Fibroblast of skin of right quadriceps (primary cell): ENCODE results near the gene CEP112.
A peak's percentile ranks its signal among the peaks of the same experiment; 100 is the strongest.
"Not testable (repeated sequence)": the region's sequence is repeated elsewhere in the genome, so short reads cannot be mapped to it uniquely, and the experiment has no call there.

Experiments used
- DNase-seq: peaks from one replicate; pipeline ENCODE4 v3.0.0-alpha.2; 2013

Gene CEP112

DNA sequence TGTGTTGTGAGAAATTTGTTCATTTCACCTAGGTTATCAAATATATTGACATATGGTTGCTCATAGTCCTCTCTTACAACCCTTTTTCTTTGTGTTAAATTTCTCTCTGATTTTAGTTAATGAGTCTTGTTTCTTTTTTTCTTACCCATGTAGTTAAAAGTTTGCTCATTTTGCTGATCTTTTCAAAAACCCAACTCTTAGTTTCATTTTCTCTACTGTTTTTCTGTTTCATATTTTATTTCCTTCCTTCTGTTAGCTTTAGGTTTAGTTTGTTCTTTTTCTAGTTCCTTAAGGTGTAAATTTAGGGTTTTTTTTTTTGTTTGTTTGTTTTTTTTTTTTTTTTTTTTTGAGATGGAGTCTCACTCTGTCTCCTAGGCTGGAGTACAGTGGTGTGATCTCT is 42.4 kb downstream of the CEP112 start:
- no peak for DNase-seq

DNA sequence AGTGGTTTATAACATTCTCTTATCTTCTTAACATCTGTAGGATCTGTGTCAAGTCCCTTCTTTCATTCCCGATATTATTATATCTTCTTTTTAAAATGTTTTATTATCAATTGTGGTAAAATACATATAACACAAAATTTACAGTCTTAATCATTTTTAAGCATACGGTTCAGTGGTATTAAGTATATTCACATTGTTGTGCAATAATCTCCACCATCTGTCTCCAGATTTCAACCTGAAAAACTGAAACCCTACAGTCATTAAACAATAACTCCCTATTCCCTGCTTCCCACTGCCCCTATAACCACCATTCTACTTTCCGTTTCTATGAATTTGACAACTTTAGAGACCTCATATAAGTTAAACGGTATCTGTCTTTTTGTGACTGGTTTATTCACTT is 45.5 kb downstream of the CEP112 start:
- DNase-seq, result no peak

DNA sequence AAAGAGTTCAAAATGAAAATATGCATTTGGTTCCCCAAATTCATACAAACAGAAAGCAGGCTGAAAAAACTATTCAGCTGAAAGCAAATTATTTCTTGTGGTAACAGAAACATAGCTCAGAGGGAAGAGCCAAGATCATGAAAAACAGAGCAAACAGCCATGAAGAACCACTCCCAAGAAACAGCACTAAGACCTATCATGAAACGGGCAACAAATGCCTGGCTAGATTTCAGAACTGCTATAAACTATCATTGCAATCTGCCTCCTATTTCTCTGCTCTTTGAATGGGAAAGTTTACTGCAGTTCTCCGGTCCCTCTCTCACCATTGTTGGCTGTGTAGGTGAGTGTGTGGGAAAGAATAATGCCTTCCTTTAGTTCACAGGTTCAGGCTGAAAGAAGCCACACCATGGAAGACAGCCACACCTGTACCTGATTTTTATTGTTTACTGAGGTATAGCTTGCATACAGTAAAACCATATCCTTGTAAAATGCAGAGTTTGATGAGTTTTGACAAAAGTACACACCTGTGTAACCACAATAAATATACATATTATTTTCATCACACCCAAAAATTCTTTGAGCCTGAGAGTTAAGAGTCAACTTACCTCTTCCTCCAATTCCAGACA is 48.2 kb downstream of the CEP112 start:
- no peak for DNase-seq

DNA sequence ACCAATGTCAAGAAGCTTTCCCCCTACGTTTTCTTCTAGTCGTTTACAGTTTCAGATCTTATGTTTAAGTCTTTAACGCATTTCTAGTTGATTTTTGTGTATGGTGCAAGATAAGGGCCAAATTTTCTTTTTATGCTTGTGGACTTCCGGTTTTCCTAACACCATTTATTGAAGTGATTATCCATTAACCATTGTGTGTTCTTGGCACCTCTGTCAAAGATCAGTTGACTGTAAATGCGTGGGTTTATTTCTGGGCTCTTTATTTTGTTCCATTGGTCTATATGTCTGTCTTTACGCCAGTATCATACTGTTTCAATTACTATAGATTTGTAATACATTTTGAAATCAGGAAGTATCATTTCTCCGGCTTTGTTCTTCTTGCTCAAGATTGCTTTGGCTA is 49.5 kb downstream of the CEP112 start:
- DNase-seq, result no peak

DNA sequence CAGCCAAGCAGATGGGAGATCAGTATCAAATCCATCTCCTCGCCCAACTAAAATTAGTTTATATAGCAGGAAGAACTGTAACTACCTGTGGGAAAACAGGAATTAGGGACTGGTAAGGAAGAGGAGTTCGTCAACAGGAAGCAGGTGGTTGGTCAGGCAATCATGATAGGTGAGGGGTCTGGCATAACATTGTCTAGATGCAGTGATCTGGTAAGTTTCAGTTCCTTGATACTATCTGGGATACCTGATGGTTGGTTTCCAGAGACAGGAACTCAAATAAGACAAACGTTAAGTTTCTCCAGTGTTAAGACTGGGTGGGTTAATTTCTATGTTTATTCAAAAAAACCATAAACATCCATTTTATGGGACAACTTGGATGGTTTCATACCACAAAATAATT is 53.8 kb downstream of the CEP112 start:
- DNase-seq, result no peak

DNA sequence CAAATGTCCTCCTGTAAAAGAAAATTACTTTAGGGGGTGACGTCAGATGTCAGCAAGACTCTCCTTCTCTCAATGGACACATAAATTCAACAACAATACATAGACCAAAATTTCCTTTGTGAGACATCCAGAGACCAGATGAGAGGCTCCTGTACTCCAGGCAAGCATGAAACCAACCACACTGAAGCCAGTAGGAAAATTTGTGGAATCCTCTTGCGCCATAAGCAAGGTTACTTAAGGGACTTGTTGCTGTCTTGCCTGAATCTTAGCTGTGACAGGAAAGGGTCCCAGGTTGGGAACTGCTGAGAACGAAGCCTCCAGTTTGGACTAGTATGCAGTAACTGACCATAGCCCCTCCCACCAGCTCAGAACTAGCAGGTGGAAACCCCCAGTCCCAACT is 56.0 kb downstream of the CEP112 start:
- peak; percentile 6 for DNase-seq

DNA sequence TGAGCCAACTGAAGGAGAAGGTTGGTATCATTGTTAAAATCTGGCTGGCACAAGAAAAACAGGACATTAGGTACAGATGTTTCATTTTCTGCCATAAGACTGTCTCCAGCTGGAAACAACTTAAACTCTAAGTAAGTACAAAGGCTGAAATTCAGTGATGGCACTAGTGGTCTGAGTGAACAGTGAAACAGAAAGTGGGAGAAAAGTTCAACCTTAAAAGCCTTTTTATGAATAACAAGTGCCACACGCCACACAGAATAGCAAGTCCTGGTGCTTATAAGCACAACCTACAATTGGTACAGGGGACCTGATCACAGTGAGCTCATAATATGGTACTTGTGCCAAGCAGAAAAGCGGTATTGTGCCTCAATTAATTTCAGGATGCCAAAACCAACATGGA is 56.7 kb downstream of the CEP112 start:
- DNase-seq, result no peak

DNA sequence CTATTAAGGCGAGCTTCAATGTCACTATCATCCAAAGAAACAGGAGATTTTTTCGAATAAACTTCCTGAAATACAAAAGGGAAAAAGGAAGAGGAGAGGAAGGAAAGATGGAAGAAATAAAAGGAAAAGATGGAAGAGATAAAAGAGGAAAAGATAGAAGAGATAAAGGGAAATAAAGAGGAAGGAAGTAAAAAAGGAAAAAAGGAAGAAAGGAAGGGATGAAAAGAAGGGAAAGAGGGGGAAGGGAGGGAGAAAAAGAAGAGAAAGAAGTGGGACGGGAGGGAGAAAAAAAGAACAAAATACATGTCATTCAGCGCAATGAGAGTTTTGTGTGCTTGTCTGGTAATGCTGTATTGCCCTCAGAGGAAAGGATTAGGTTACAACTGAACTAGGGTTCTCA is 62.2 kb downstream of the CEP112 start:
- DNase-seq, result no peak

DNA sequence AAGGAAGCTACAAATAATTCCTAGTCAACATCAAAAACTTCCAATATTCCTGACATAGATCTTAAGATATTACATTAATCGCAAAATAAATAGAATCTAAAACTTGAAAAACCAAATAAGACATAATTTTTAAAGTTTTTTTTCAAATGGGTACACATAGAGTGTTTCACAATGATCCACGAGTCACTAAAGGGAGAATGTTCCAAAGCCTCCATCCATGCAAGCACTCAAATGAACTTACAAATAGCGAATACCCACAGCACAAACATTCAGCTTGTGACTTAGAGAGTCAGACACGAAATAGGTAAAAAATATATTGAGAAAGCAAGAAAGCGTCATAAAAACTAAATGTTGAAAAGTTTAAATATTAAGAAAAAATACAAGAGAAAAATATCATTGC is 65.7 kb downstream of the CEP112 start:
- DNase-seq, result peak; percentile 2

DNA sequence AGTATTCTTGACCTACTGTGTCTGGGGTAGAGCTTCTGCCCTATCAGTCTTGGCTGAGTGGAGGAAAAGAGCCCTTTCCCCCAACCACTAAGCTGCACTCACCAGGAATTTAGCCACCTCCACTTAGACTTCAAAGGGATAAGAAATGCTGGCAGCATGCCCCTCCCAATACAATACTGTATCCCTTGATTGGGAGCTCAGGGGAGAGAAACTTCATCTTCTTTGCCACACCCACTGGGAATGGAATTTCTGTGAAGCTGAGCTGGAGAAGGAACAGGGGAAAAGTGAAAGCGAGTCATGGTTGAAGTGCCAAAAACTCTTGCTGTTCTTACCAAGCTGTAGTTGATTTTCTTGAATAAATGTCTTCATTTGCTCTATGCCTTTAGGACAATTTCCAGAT is 68.8 kb downstream of the CEP112 start:
- DNase-seq, result peak; percentile 38

DNA sequence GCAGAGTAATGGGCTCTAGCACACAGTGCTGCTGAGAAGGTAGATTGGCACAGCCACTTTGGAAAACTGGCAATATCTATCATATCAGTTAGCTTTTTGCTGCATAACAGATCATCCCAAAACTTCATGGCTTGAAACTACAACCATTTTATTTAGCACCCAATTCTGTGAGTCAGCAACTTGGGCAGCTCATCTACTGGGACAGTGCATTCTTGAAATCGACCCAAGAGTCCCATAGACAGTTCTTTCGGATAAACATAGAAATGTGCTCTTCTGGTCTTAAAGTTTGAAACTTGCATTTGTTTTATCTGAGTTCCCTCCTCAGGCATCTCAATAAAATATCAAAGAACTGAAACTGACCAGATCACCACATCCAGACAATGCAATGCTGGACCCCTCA is 76.7 kb downstream of the CEP112 start:
- peak; percentile 44 for DNase-seq

DNA sequence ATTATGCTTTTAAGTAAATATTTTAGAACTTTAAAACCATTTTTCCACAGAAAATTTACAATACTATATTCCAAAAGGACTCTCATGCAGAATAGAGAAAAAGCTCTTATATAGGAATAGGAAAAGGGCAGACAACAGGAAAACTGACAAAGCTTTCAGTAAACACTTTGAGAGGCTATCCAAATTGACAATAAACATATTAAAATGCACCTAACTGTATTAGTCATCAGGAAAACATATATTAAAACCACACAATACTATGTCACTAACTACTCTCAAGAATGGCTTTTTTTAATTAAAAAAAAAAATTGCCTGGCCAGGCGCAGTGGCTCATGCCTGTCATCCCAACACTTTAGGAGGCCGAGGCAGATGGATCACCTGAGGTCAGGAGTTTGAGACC is 77.3 kb downstream of the CEP112 start:
- DNase-seq, result no peak

DNA sequence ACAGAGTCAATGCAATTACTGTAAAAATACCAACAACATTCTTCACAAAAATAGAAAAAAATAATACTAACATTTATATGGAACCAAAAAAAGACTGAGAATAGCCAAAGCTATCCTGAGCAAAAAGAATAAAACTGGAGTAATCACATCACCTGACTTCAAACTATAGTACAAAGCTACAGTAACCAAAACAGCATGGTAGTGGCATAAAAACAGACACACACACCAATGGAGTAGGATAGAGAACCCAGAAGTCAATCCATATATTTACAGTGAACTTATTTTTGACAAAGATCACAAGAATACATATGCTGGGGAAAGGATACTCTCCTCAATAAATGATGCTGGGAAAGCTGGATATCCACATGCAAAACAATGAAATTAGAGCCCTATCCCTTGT is 84.2 kb downstream of the CEP112 start:
- DNase-seq, result no peak

DNA sequence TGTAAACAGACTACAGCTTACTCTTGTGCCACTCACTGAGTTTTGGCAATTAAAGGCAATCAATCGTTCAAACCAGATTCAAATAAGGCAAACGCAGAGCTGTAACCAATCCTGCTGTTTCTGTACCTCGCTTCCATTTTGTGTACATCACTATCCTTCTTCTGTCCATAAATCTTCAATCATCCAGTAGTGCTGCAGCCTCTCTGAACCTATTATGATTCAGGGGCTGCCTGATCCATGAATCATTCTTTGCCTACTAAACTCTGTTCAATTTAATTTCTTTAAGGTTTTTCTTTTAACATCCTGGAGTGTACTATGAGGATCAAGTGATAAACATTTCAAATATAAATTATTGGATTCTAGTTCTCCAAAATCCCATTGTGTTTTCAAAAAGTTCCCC is 93.9 kb downstream of the CEP112 start:
- peak; percentile 57 for DNase-seq

DNA sequence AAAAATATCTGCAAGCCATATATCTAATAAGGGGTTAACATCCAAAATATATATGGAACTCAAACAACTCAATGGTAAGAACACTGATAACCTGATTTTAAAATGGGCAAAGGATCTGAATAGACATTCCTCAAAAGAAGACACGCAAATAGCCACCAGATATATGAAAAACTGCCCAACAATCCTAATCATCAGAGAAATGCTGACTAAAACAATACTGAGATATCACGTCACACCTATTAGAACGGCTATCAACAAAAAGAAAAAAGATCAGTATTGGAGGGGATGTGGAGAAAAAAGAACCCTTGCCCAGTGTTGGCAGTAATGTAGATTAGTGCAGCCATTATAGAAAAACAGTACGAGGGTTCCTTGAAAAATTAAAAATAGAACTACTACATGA is 97.2 kb downstream of the CEP112 start:
- DNase-seq, result no peak

DNA sequence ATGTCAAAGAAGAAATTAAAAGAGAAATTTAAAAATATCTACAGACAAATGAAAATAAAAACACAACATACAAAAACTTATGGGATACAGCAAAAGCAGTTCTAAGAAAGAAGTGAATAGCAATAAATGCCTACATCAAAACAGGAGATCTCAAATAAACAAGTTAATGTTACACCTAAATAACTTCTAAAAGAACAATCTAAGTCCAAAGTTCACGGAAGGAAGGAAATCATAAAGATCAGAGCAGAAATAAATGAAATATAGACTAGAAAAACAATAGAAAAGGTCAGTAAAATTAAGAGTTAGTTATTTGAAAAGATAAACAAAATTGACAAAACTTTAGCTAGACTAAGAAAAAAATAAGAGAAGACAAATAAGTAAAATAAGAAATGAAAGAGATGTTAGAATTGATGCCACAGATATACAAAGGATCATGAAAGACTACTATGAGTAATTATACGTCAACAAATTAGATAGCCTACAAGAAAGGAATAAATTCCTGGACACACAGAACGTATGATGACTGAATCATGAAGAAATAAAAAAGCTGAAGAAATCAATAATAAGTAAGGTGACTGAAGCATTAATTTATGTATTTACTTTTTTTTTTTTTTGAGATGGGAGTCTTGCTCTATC is 100.4 kb downstream of the CEP112 start:
- DNase-seq, result no peak

DNA sequence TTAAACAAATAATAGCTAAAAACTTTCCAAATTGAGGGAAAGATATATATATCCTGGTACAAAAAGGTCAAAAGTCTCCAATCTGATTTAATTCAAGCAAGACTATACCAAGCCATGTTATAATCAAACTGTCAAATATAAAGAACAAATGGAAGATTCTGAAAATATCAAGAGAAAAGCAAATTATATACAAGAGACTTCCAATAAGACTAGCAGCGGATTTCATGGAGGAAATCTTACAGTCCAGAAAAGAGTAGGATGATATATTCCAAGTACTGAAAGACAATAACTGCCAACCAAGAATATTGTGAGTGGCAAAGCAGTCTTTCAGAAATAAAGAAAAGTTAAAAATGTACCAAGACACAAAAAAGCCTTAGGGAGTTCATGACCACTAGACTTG is 102.2 kb downstream of the CEP112 start:
- no peak for DNase-seq

DNA sequence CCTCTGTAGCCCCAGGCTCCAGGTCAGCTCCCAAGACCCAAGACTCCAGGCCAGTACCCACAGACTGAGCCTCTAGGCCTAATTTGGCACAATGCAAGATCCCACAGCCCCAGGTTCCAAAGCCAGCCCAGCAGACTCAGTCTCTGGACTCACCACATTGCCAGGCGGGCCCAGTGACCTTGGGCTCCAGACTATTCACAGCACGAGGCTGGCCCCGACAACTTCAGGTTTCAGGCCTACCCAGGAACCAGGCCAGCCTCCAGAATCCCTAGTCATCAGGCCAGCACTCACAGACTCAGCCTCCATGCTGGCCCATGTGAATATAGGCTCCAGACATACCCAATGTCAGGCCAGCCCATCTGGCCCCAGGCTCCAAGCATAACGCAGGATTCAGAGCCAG is 103.8 kb downstream of the CEP112 start:
- no peak for DNase-seq

DNA sequence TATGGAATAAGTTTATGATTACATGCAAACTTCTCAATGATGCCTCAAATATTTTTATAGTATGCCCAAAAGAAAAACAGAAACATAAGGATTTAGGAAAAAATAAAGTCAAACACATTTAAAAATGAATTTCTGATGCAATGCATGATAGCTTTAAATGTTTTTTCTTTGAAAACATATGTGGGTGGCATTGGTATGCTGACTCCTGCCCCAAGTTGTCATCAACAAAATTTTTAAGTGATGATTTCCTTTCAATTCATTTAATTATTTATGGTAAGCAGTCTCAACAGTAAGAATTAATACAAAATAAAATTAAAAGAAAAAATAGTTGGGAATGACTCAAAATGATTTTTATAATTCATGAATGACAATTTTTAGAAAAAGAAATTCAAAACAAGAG is 104.9 kb downstream of the CEP112 start:
- DNase-seq, result peak; percentile 51

DNA sequence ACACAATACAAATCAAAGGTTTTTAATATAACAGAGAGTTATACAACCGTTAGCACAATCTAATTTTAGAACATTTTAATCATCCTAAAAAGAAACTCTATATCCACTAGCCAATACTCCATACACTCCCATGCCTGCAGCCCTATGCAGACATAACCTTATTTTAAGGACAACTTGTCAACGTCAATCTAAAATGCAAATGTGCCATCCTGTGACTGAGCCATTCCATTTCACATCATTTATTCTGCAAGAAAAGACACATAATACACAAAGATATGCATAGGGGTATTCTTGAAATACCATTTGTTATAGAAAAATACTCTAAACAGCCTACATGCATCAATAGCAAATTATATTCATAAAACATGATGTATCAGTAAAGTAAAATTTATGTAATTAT is 106.7 kb downstream of the CEP112 start:
- DNase-seq, result no peak

DNA sequence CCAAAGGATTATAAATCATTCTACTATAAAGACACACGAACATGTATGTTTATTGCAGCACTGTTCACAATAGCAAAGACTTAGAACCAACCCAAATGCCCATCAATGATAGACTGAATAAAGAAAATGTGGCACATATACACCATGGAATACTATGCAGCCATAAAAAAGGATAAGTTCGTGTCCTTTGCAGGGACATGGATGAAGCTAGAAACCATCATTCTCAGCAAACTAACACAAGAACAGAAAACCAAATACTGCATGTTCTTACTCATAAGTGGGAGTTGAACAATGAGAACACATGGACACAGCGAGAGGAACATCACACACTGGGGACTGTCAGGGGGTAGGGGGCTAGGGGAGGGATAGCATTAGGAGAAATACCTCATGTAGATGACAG is 111.3 kb downstream of the CEP112 start:
- DNase-seq, result not testable (repeated sequence)

DNA sequence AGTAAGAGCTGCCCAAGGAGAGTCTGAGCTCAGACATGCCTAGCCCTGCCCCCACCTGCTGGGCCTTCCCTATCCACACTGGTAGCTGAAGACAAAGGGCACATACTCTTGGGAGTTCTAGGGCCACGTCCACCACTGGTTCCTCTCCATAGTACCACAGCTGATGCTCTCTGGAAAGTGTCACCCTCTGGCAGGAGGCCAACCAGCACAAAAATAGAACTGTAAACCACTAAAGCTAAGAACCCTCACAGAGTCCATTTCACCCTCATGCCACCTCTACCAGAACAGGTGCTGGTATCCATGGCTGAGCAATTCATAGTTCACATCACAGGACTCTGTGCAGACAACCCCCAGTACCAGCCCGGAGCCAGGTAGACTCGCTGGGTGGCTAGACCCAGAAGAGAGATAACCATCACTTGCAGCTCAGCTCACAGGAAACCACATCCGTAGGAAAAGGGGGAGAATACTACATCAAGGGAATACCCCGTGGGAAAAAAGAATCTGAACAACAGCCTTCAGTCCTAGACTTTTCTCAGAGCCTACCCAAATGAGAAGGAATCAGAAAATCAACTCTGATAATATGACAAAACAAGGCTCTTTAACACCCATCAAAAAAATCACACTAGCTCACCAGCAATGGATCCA is 115.3 kb downstream of the CEP112 start:
- DNase-seq, result no peak

DNA sequence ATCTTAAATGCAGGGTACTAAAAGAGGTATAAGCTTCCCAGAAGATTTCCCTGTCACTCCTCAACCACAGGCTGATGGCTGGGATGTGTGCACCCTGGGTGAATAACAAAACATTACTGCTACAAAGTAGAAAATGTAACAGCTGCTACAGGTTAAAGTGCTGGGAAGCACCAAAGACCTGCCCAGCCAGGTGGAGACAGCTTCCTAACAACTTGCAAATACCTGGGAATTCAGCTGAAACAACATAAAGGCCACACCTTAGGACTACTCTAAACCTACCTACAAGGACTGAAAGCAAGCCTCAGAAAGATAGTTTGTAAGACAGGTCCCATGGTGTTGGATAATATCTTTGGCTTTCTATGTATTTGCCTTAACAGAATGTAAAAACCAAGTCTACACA is 118.5 kb downstream of the CEP112 start:
- no peak for DNase-seq

DNA sequence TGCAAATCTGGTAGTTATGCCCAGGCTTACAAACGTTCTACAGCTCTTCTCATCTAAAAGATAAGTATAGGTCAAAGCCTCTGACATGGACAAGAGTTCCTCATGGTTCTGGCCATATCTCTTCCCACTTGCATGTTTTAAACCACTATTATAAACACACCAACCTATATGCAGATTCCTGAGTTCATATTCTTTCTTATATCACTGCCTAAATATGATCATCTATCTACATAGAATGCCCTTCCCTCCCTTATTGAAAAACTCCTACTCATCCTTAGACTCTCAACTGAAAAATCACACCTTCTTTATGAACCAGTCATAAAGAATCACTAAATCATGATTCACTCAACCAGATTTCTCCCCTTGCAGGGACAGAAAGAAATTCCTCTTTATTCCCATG is 128.2 kb downstream of the CEP112 start:
- no peak for DNase-seq

DNA sequence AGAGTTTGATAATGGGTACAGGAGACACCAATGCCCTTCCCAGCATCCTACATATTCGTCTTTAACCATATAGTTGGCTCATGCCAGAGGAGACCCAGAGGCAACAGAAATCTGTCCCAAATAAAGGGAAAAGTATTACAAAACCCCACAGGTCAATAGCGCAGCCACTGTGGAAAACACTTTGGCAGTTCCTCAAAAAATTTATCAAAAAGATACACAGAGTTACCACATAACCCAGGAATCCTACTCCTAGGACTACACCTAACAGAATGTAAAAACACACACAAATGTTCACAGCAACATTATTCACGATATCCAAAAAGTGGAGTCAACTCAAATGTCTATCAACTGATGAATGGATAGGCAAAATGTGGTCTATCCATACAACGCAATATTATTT is 135.8 kb downstream of the CEP112 start:
- no peak for DNase-seq
